Activated gamma-delta T cell treated with anti-CD3 and anti-CD28 coated beads, Interleukin-2, amount 50 U/mL, for 16 hours (primary cell): ENCODE results near the gene RIOX2.
"Not testable (repeated sequence)": the region's sequence is repeated elsewhere in the genome, so short reads cannot be mapped to it uniquely, and the experiment has no call there.

Source experiments
- DNase-seq: peaks from one replicate; pipeline ENCODE4 v3.0.0-alpha.2; 2020; ENCODE audit warnings: low read depth

RIOX2 gene

DNA sequence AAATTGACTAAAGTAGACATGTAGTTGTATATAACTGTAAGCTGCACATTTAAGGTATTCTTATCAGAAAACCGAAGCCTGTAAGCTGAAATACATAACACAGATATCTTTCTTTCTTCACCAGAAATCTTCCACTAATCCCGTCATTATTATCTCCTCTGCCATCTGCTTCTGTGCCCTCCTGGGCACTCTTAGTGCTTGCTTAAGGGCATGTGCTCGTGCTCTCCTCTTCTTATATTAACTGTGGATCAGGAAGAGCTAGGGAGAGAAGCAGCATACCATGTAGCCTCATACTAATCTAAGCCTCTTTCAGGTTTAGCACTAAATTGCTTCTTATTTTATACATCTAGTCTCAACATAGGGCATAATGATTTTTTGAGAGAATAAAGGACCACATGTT lies 60.8 kb downstream of the RIOX2 start:
- DNase-seq = no peak

DNA sequence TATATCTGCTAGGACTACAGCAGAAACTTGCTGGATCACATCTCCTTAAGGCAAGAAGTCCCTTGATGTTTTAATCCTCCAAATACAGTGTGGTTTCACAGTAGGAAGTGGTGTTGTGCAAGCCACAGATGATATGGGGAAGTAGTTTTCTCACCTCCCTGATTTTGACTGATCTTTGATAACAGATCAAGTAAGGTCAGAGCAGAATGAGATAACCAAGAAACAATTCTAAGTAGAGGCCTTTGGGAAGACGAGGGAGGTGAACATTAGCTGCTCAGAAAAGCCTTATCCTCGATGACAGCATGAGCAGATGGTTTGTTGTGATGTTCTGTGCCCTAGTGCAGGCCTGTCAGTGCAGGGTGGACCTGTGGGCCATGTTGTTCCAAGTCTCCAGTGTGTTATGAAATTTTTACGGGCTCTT lies 61.3 kb downstream of the RIOX2 start:
- DNase-seq = no peak

DNA sequence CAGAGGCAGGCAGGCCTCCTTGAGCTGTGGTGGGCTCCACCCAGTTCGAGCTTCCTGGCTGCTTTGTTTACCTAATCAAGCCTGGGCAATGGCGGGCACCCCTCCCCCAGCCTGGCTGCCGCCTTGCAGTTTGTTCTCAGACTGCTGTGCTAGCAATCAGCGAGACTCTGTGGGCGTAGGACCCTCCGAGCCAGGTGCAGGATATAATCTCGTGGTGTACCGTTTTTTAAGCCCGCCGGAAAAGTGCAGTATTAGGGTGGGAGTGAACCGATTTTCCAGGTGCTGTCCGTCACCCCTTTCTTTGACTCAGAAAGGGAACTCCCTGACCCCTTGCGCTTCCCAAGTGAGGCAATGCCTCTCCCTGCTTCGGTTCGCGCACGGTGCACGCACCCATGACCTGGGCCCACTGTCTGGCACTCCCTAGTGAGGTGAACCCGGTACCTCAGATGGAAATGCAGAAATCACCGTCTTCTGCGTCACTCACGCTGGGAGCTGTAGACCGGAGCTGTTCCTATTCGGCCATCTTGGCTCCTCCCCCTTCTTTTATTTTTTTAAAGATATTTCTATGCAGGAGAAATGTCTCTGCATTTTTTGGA lies 61.9 kb downstream of the RIOX2 start:
- DNase-seq = peak; percentile 13

DNA sequence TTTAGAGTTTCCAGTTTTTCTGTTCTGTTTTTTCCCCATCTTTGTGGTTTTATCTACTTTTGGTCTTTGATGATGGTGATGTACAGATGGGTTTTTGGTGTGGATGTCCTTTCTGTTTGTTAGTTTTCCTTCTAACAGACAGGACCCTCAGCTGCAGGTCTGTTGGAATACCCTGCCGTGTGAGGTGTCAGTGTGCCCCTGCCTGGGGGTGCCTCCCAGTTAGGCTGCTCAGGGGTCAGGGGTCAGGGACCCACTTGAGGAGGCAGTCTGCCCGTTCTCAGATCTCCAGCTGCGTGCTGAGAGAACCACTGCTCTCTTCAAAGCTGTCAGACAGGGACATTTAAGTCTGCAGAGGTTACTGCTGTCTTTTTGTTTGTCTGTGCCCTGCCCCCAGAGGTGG lies 62.4 kb downstream of the RIOX2 start:
- DNase-seq = not testable (repeated sequence)

DNA sequence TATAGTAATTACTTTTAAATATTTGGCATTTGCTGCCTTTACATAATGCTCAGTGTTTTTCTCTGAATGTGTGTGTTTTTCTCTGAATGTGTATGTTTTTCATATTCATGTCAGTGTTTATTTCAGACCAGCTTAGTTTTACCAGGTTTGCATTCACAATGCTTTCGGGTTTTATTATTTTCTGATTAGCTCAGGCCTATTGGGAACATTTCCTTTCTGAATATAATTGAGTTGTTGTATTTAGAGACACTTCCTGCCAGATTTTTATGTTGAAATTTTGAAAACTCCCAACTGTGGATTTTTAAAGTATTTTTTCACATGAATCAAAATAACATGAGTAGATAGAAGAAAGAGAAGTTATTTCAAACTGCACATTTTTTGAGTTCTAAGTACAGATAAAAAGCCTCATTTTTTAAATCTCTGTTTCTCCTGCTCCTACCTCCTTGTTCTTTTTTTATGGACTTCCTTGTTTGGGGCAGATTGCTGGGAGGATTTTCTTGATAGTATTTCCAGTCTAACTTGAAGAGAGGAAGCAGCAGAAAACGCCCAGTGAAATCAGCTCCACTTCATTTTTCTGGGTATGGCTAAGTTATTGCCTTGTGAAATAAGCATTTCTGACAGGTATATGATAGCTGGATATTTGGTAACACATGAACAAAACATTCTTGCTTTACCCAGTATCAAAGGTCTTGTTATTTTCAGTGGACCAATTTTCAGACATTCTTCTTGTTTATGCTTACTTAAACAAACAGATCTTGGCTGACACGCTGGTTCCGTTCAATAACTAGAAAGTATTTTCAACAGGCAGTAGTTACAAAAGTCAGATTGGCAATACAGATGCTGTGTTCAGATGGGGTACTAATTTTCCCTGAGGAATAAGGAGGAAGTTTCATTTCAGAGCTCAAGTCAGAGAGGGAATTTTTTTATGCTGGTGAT lies 70.7 kb downstream of the RIOX2 start:
- DNase-seq = no peak

DNA sequence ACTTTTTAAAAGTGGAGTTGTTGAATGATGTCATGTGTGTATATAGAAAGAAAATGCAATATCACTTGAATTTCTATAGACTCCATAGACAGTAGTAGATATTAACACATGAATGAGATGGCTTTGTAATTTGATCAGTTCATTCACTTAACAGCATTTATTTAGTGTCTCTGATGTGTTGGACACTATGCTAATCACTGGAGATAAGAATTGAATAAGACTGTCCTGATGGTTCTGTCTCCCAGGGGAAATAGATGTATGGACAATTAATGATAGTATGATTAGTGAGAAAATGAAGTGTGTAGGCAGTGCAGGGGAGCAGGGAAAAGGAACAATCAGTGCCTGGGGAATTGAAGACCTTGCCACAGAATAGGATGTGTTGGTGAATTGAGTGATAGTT lies 72.9 kb downstream of the RIOX2 start:
- DNase-seq = no peak

DNA sequence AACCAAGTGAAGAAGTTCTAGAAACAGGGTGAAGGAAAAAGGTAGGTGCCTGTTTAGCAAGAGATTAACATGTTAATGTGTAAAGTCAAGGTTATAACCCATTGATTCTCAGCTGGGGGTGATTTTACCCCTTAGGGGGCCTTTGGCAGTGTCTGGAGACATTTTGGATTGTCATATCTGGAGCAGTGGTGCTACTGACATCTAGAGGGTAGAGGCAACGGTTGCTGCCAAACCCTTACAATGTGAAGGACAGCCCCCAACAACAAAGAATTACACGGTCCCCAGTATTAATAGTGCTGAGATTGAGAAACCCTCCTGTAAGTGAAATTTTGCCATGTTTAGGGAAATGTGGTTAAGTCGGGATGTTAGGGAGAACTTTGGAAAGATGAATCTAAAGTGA lies 75.7 kb downstream of the RIOX2 start:
- no peak for DNase-seq

DNA sequence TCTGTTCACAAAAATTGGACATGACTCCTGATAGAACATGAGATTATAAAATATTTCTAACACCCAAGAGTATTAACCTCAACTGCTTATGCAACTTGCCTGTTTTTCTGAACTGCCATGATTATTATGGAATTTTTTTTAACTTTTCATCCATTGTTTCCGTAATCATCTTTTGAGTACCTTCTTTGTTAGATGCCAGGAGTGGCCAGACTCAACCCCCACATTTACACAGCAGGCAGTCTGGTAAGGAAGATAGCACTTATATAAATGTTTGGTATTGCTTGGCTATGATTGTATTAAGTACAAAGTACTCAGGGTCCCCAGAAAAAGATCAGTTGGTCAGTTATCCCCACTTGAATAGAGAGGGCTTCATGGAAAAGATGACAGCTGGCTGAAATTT lies 76.1 kb downstream of the RIOX2 start:
- DNase-seq = no peak

DNA sequence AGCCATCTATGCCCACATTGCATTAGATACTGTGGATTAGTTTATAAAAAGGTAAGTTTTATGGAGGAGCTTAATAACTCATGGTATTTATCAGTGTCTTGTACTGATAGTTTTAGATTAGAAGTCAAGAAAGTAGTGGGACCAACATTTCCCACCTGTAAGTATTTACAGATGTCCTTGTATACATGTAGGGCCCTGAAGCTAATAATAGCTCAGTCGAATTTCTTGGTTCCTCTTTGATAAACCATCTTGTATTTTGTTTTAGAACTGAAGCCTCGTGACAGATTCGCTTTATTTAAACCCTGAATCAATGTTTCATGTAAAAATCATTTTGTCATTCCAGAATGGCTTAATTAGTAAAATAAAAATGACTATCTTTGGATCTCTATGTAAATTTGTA lies 77.0 kb downstream of the RIOX2 start:
- DNase-seq = no peak

DNA sequence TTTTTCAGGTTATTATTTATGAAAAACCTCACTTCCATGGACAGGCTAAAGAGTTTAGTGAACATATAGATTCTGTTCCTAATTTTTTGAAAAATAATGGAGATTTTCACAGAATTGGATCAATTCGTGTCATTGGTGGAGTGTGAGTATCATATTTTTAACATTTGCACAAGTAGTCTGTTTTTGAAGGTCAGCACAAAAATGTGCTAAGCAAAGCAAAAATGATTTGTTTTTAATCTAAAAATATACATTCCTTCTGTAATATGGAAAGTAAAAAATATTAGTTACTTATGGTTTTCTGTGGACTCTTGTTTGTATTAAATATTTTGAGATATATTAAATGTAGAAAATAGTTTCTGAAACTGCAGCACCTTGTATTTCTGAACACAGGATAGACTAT lies 79.4 kb downstream of the RIOX2 start:
- DNase-seq = no peak
